Suprapubic skin (tissue), 3 donors: ENCODE results near the gene GHRH.

Experiments used
- CTCF ChIP-seq, 2 donors: fragments of 200-600 bp in 1 of 2; fragments of 450-650 bp in 1 of 2; sonication (generic) in 1 of 2; IDR thresholded peaks; one replicate each; pipeline ENCODE4 v1.5.1; 2016 to 2019; ENCODE audit warnings: antibody characterized with exemption in 2 of 2, mild to moderate bottlenecking in 1 of 2, moderate library complexity in 1 of 2
- EP300 ChIP-seq: sonication (generic); formaldehyde crosslinking; IDR thresholded peaks from one replicate; pipeline ENCODE4 v1.6.1; 2017; ENCODE audit warnings: antibody characterized with exemption
- POLR2A ChIP-seq, 2 donors: fragments of 450-650 bp; IDR thresholded peaks; one replicate each; pipeline ENCODE4 v1.6.1; 2017; ENCODE audit warnings: antibody characterized with exemption in 2 of 2, mild to moderate bottlenecking in 2 of 2, moderate library complexity in 2 of 2

GRCh38 chr20:37262505-37262904, 891 bp upstream of the GHRH start:
- TF ChIP-seq CTCF (IDR thresholded peaks at IDR 0.05) (no peak), POLR2A (IDR thresholded peaks at IDR 0.05) (no peak), EP300 (no peak)
